Activated B cell treated with CpG ODN at 0.5 μM for 24 hours (primary cell): ENCODE measurements around the gene AGAP1. TPM values are rescaled to one million over a fixed set of nuclear protein-coding genes. Genes with fewer than 3 reads are reported as not detected.

Experiments
- ATAC-seq: fragments of 200-7000 bp; cut with Tn5 transposase; one replicate; pipeline ENCODE4 v1.10.0; 2021; ENCODE audit warnings: low read depth, mild to moderate bottlenecking, moderate library complexity
- CTCF ChIA-PET: fragments of 350-600 bp; sonication (Branson Sonifier 250); formaldehyde crosslinking; loops from one replicate; lab custom pipeline; 2021; ENCODE audit warnings: antibody characterized with exemption; lab: Charles Lee
- POLR2A ChIA-PET: fragments of 350-600 bp; sonication (Branson Sonifier 250); formaldehyde crosslinking; loops from one replicate; lab custom pipeline; 2021; ENCODE audit warnings: antibody characterized with exemption; lab: Charles Lee
- DNase-seq: peaks from one replicate; pipeline ENCODE4 v3.0.0; 2022
- H3K27ac Mint-ChIP-seq: one replicate; pipeline ENCODE4 v1.8.0; 2020; ENCODE audit warnings: mixed read lengths
- H3K27me3 Mint-ChIP-seq: one replicate; pipeline ENCODE4 v1.8.0; 2021; ENCODE audit warnings: mixed read lengths
- H3K36me3 Mint-ChIP-seq: one replicate; pipeline ENCODE4 v1.8.0; 2021; ENCODE audit warnings: low read depth, mixed read lengths
- H3K4me1 Mint-ChIP-seq: one replicate; pipeline ENCODE4 v1.8.0; 2021; ENCODE audit warnings: mixed read lengths
- H3K4me3 Mint-ChIP-seq: one replicate; pipeline ENCODE4 v1.8.0; 2020; ENCODE audit warnings: mild to moderate bottlenecking, mixed read lengths
- H3K9me3 Mint-ChIP-seq: one replicate; pipeline ENCODE4 v1.8.0; 2020; ENCODE audit warnings: mixed read lengths
- intact Hi-C: fragments of 100-400 bp; cut with micrococcal nuclease; formaldehyde crosslinking; loops from one replicate; pipeline ENCODE4 v1.15.1; 2024
- total RNA-seq: library from RNA; stranded (reverse); gene quantifications from 2 replicates; pipeline ENCODE4 v1.2.3, GENCODE V29; 2022
- TF ChIP-seq, protein P1 (sequence below): fragments of 200-600 bp; IDR thresholded peaks from one replicate; pipeline ENCODE4 v1.8.0; 2022; ENCODE audit warnings: antibody characterized with exemption, mild to moderate bottlenecking

The AGAP1 gene
- total RNA-seq, 1 donor from 2014 or later = not detected

DNA sequence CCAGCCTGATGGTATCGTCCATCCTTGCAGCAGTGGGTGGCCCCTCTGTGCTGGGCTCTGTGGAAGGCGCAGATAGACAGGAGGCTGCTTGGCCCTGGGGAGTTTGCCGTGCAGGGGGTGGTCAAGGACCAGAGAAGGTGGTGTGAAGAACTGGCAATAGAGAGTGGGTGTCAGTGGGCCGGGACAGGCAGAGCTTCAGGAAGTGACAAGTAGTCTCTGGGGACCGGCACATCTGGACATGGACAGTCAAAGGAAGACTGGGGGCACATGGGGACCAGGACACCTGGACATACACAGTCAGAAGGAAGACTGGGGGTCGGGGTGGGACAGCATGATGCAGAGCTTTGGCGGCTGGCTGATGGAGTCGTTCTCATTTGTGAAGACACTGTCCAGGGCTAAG is 335.9 kb downstream of the AGAP1 start:
- TF ChIP-seq, protein P1, sequence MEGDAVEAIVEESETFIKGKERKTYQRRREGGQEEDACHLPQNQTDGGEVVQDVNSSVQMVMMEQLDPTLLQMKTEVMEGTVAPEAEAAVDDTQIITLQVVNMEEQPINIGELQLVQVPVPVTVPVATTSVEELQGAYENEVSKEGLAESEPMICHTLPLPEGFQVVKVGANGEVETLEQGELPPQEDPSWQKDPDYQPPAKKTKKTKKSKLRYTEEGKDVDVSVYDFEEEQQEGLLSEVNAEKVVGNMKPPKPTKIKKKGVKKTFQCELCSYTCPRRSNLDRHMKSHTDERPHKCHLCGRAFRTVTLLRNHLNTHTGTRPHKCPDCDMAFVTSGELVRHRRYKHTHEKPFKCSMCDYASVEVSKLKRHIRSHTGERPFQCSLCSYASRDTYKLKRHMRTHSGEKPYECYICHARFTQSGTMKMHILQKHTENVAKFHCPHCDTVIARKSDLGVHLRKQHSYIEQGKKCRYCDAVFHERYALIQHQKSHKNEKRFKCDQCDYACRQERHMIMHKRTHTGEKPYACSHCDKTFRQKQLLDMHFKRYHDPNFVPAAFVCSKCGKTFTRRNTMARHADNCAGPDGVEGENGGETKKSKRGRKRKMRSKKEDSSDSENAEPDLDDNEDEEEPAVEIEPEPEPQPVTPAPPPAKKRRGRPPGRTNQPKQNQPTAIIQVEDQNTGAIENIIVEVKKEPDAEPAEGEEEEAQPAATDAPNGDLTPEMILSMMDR = no peak
- Mint-ChIP-seq H3K4me3 (no peak overlapping the region), H3K9me3 (peaks cover 3% of the 10 kb centered on the region), H3K4me1 (no peaks in the 10 kb centered on the region), H3K27ac (no peak overlapping the region), H3K27me3 (no peaks in the 10 kb centered on the region), H3K36me3 (no peaks in the 10 kb centered on the region)
- intact Hi-C loops = no loop called here
- ChIA-PET CTCF (no interaction called here), POLR2A (no interaction called here)
- DNase-seq (no peak), ATAC-seq (no peak)

DNA sequence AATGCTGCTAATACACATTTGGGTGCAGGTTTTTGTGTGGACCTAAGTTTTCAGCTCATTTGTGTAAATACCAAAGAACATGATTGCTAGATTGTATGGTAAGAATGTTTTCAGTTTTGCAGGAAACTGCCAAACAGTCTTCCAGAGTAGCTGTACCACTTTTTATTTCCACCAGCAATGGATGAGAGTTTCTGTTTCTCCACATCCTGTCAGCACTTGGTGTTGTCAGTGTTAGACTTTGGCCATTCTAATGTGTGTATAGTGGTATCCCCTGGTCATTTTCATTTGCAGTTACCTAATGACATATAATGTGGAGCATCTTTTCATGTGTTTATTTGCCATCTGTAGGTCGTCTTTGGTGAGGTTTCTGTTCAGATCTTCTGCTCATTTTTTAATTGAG is 337.9 kb downstream of the AGAP1 start:
- POLR2A ChIA-PET = no interaction called here
- H3K27ac Mint-ChIP-seq = no peak overlapping the region
- ATAC-seq (no peak), DNase-seq (no peak)
- no peaks in the 10 kb centered on the region for H3K4me1 Mint-ChIP-seq
- H3K4me3 Mint-ChIP-seq = no peak overlapping the region
- no peaks in the 10 kb centered on the region for H3K27me3 Mint-ChIP-seq
- TF ChIP-seq, protein P1 = no peak
- intact Hi-C loops = no loop called here
- H3K9me3 Mint-ChIP-seq = peaks cover 3% of the 10 kb centered on the region
- no peaks in the 10 kb centered on the region for H3K36me3 Mint-ChIP-seq
- CTCF ChIA-PET = no interaction called here

DNA sequence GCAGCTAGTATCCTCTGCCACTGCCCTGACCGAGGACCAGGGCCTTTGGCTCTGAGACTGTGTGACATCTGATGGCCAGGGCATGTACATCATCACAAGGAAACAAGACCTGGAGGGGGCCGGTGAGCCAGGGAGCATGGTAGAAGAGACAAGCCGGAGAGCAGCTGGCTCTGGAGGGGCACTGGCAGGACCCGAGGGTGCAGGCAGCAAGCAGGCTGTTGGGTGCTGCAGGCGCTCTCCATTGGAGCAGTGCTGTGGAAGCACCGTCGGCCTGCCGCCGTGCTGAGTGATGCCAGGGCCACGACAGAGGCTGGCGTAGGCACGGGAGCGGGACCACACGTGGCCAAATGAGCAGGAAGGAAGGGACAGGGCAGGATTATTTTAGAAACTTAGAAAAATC is 339.1 kb downstream of the AGAP1 start:
- Mint-ChIP-seq H3K4me3 (no peak overlapping the region), H3K36me3 (no peaks in the 10 kb centered on the region), H3K9me3 (peaks cover 3% of the 10 kb centered on the region), H3K27me3 (no peaks in the 10 kb centered on the region), H3K4me1 (no peaks in the 10 kb centered on the region), H3K27ac (no peak overlapping the region)
- CTCF ChIA-PET = no interaction called here
- ATAC-seq = no peak
- DNase-seq = no peak
- TF ChIP-seq, protein P1 = no peak
- POLR2A ChIA-PET = no interaction called here
- intact Hi-C loops = no loop called here

DNA sequence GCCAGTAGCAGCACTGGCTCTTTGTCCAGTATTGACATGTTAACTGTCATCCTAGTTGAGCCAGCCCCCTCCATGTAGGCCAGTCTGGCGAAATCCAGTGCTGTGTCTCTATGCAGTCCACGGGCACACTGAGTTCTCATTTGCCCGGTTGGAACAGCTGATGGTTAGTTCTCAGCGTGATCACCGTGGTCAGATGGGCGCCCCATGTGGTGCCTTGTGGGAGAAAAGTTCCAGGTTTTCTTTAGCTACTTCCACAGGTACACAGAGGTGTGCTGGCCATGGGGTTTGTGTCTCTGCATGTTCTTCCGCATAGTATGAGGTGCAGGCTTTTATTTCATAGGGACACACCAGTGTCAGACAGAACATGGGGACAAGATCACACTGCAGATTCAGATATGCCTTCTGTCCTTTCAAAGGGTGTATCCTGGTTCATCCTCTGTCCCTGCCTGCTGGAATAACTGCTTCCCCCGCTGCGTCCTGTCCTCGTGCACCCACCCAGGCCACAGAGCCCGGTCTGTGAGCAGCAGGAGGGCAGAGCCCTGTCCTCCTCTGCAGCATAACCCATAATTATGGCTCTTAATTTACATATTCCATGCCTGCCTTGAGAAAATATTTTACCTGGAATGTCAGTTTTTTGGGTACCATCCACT is 340.3 kb downstream of the AGAP1 start:
- no peaks in the 10 kb centered on the region for H3K36me3 Mint-ChIP-seq
- H3K4me1 Mint-ChIP-seq = no peaks in the 10 kb centered on the region
- H3K4me3 Mint-ChIP-seq = no peak overlapping the region
- CTCF ChIA-PET = no interaction called here
- DNase-seq = no peak
- H3K27ac Mint-ChIP-seq = no peak overlapping the region
- POLR2A ChIA-PET = no interaction called here
- H3K27me3 Mint-ChIP-seq = no peaks in the 10 kb centered on the region
- no peak for ATAC-seq
- intact Hi-C loops = no loop called here
- TF ChIP-seq, protein P1 = no peak
- H3K9me3 Mint-ChIP-seq = peaks cover 3% of the 10 kb centered on the region

DNA sequence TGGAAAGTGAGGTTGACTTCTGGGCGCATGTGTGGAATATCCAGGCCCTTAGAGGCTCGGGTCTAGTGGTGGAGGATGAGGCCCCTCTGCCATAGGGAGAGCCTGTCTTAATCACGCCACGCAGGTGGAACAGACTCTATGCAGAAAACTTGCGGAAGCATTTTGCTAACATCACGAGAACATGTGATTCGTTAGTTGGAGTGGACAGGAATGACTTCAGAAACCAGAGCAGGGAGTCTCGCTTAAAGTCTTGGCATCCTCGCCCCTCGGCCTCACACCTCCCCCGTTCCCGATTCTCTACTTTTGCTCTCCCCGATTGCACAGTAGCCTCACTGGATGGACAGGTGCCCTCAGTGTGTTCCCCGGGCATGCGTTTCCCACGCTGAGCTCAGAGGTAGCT is 340.9 kb downstream of the AGAP1 start:
- ChIA-PET CTCF (no interaction called here), POLR2A (no interaction called here)
- DNase-seq (no peak), ATAC-seq (no peak)
- peaks cover 3% of the 10 kb centered on the region for H3K9me3 Mint-ChIP-seq
- no peak overlapping the region for H3K4me3 Mint-ChIP-seq
- intact Hi-C loops = no loop called here
- H3K4me1 Mint-ChIP-seq = no peaks in the 10 kb centered on the region
- no peaks in the 10 kb centered on the region for H3K27me3 Mint-ChIP-seq
- H3K27ac Mint-ChIP-seq = no peak overlapping the region
- H3K36me3 Mint-ChIP-seq = no peaks in the 10 kb centered on the region
- TF ChIP-seq, protein P1 = no peak
